Measurements from ENCODE around the gene RGS5.
"Not testable (repeated sequence)": the region's sequence is repeated elsewhere in the genome, so short reads cannot be mapped to it uniquely, and the experiment has no call there.

The RGS5 gene, protein sequence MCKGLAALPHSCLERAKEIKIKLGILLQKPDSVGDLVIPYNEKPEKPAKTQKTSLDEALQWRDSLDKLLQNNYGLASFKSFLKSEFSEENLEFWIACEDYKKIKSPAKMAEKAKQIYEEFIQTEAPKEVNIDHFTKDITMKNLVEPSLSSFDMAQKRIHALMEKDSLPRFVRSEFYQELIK

DNA sequence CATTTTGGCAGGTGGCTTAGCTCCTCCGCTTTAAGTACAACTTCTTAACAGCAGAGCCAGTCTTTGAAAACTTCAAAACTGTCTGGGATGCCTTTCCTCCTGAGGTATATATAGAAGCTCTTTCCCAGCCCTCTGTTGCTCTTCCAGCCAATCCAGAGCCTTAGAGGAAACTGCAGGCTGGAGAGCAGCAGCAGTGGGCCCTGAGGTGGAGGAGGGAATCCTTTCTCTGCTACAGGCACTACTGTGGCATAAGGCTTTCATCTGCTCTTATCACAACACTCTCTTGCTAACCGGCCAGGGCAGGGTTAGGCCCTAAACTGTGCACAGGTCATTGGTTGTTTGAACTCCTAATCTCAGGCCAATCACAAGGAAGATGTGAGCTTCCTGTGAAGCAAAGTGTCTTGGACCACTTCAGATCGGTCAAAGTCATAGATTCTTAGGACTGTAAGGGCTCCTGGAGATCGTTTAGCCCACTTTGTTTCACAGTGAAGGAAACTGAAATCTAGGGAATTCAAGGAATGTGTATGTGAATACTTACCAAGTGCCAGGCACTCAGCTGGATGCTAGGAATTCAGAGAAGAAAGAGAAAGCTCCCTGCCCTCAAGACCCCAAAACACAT lies at the start of gene RGS5:
Gene RGS5 (minus strand): TSS at position 84 of the 619 bp plus-strand sequence. CDS start 81 bp downstream, at position 3.
- no peak for DNase-seq

GRCh38 chr1:163250382-163250974 lies 47.8 kb upstream of the RGS5 start:
- no peak for DNase-seq

DNA sequence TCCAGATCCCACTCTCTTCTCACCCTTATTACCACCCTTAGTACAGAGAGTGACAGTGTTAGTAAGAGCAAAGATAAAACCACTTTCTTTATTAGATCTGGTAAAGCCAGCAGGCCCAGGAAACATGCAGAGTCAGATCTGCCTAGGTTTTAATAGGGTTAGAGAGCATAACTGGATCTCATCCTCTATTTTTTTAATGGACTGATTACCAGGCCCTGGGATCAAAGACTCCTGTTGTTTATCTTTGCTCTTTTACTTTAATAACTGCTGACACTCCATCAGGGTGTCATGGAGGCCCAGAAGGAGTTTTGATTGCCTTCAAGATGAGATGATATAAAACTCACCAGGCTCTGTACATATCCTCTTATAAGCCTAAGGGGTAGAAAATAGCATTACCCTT lies 45.3 kb upstream of the RGS5 start:
- DNase-seq: no peak

DNA sequence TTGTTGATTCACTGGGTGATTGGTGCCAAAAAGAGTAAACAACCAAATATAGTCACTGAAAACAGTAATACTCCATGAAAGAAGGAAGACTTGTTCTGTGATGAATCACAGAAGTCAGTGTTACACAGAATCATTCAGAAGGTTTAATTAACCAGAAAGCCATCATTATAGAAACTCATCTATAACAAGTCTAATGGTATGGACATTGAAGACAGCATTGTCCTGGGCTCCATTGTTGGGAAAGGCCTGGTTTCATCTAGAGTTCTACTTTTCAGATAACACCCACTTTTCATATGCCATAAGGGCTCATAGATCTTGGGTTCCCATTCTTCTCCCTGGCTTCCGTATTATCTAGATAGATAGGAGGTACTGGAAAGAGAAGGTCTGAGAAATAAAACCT lies 41.9 kb upstream of the RGS5 start:
- not testable (repeated sequence) for DNase-seq

- no peak for DNase-seq
Measured at GRCh38 chr1:163241746-163242145, 39.0 kb upstream of the RGS5 start.

- no peak for DNase-seq
Measured at GRCh38 chr1:163240705-163241104, 38.0 kb upstream of the RGS5 start.

DNA sequence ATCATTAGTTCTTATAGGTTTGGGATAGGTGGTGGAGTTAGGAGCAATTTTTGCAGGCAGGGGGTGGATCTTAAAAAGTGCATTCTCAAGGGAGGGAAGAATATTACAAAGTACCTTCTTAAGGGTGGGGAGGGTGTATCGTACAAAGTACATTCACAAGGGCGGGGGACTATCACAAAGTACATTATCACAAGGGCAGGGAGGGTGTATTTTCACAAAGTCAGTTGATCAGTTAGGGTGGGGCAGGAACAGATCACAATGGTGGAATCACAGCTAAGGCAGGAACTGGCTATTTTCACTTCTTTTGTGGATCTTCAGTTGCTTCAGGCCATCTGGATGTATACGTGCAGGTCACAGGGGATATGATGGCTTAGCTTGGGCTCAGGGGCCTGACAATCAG lies 30.9 kb upstream of the RGS5 start:
- not testable (repeated sequence) for DNase-seq

- no peak for DNase-seq
Measured at GRCh38 chr1:163231385-163231784, 28.7 kb upstream of the RGS5 start.

- DNase-seq: no peak
Measured at GRCh38 chr1:163230827-163231226, 28.1 kb upstream of the RGS5 start.

DNA sequence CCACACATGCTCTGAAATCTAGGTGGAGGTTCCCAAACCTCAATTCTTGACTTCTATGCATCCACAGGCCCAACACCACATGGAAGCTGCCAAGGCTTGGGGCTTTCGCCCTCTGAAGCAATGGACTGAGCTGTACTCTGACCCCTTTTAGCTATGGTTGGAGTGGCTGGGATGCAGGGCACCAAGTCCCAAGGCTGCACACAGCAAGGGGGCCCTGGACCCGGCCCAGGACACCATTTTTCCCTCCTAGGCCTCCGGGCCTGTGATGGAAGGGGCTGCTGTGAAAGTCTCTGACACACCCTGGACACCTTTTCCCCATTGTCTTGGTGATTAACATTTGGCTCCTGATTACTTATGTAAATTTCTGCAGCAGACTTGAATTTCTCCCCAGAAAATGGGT lies 25.6 kb upstream of the RGS5 start:
- not testable (repeated sequence) for DNase-seq

DNA sequence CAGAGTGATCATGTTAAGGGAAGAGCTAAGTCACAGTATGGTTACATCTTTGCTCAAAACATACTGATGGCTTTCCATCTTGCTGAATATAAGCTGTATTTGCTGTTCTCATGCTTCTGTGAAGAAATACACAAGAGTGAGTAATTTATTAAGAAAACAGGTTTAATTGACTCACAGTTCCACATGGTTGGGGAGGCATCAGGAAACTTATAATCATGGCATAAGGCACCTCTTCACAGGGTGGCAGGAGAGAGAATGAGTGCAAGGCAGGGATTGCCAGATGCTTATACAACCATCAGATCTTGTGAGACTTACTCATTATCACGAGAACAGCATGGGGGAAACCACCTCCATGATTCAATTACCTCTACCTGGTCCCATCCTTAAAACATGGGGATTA lies 24.4 kb upstream of the RGS5 start:
- DNase-seq: no peak

- DNase-seq: no peak
Measured at GRCh38 chr1:163213626-163214025, 10.9 kb upstream of the RGS5 start.

- DNase-seq: no peak
Measured at GRCh38 chr1:163211667-163212066, 9.0 kb upstream of the RGS5 start.

DNA sequence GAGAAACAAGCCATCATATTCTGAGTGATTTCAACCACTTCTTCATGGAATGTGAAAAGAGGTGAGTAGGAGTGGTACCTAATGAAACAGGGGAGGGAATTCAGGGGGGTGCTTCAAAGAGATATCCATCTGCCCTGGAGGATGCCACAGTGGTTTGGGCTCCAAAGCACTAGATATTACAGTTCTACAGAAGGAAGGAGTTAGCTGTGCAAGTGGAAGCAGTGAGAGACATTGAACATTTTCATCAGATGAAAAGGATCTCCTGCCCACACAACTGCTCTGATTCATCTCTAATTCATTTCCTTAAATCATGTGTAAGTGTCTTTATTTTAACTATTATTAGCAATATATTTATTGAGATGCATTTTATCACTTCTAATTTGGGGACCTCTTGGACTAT lies 2.8 kb upstream of the RGS5 start:
- DNase-seq: no peak

DNA sequence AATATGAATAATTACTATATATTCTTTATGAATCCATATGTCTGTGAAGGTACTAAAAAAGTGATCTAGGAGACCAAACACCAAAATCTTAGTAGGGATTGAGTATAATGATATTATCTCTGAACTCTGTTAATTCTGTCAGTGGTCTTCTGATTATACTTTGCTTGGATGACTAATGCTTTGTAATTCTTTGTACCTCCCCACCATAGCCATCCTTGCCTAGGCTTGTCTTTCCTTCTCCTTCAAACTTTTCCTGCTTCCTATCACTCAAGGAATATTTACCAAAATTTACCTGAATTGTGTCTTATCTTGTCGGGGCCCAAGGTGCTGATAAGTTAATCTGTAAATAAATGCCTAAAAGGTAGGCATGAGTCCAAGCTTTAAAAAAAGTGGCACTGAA lies 845 bp upstream of the RGS5 start:
- no peak for DNase-seq

DNA sequence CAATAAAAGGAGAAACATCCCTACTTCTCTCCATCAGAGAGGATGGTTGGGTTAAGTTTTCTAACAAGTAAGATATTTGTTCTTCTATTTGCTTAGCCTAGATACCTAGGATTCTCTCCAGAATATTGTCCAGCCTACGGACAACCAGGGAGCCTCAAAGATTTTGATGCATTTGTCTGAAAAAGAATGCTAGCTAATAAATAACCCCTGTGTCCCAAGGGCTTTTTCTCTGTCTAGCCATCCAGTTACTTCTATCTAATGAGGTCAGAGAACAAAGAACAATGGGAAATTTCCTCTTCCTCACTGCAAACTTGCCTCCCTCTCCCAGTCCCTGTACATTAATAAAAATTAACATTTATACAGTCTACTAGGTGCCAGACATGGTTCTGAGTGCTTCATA lies 810 bp downstream of the RGS5 start:
- DNase-seq: no peak

DNA sequence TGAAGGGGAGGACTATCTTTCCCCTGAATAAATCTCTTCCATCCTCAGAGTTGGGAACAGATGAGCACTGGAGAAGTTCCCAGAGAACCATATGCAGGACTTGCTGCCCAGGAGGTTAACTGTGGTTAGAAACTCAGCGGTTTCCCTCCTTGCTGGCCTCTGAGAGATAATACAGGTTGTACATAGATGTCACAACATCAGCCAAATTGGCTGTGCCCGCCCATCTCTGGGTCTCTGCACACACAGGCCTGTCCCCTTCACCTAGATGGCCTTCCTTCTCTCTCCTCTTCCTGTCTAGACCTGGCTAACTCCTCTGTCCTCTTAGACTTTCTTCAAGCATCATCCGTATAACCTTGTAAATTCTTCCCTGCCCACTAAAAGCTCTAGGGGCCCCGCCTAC lies 5.7 kb downstream of the RGS5 start:
- no peak for DNase-seq

GRCh38 chr1:163196449-163196787 lies 6.3 kb downstream of the RGS5 start:
- no peak for DNase-seq

GRCh38 chr1:163195728-163196448 lies 6.8 kb downstream of the RGS5 start:
- DNase-seq: no peak

- DNase-seq: no peak
Measured at GRCh38 chr1:163191301-163191700, 11.4 kb downstream of the RGS5 start.

GRCh38 chr1:163188947-163189346 lies 13.8 kb downstream of the RGS5 start:
- no peak for DNase-seq

DNA sequence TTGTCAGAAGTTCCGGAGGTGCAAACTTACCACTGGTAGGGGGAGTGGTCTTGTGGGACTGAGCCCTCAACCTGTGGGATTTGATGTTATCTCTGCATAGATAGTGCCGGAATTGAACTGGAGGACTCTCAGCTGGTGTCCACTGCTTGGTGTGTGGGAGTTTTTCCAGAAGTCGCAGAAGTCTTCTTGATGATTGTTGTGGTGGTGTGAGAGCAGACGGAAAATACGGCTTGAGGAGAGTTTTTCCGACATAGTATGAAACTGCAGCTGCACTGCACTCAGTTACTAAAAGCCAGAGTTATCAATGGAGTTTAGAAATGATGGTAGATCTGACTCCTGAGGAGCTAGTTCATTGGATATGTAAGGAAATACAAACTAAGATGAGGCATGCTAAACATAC lies 14.9 kb downstream of the RGS5 start:
- no peak for DNase-seq

GRCh38 chr1:163186862-163187261 lies 15.9 kb downstream of the RGS5 start:
- no peak for DNase-seq

DNA sequence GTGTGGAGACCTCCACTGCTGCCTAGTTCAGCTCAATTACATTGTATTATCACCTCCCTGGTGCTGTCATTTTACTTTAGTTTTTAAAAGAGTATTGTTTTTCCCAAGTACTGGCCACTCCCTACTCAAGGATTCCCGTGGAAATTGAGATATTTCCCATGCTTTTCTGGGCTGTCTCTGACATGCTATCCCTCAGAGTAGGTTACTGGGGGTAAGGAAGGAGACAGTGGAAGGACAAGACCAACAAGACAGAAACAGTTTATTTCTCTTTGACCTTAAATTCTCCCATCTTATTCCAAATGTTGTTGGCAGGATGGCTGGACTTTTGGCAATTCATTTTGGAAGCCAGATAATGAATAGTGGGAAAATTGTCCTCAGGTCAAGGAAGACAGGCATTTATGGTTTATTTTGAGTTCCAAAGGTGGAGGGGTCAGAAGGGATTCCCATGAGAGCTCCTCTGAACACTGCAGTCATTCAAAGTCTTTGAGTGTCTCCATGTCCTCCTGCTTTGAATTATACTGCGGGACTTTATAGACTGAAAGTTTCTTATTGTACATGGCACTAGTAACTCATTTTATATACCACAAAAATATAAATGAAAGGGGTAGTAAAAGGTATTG lies 20.3 kb downstream of the RGS5 start:
- no peak for DNase-seq
